Mesodermal cell (in vitro differentiated cells): ENCODE results near the gene NANOGP8.

Source experiments
- H3K27ac ChIP-seq: 2 replicates; pipeline ENCODE4 v1.7.0; 2013; ENCODE audit warnings: mild to moderate bottlenecking, low read depth, low read length, moderate library complexity; ENCODE audit not compliant: severe bottlenecking
- H3K36me3 ChIP-seq: 2 replicates; pipeline ENCODE4 v1.7.1; 2013; ENCODE audit warnings: mild to moderate bottlenecking, low read length, moderate library complexity; ENCODE audit not compliant: control insufficient read depth, insufficient read depth
- H3K4me1 ChIP-seq: one replicate; pipeline ENCODE4 v1.7.1; 2013; ENCODE audit warnings: mild to moderate bottlenecking, low read length; ENCODE audit not compliant: insufficient read depth, control insufficient read depth, poor library complexity, severe bottlenecking
- H3K4me3 ChIP-seq: 2 replicates; pipeline ENCODE4 v1.7.0; 2013; ENCODE audit warnings: low read length, control low read depth, mild to moderate bottlenecking; ENCODE audit not compliant: insufficient read depth, poor library complexity, severe bottlenecking; ENCODE audit errors: extremely low read depth
- H3K9me3 ChIP-seq: 2 replicates; pipeline ENCODE4 v1.7.1; 2013; ENCODE audit warnings: mild to moderate bottlenecking, low read length, moderate library complexity; ENCODE audit not compliant: control insufficient read depth
- WGBS, 2 experiments: methylation state at CpG; one replicate each; pipeline ENCODE4 v1.1.5; 2013; ENCODE audit warnings: missing lambda C conversion rate in 2 of 2; ENCODE audit not compliant: insufficient coverage in 2 of 2; 5-methylcytosine and 5-hydroxymethylcytosine counted together

The NANOGP8 gene

GRCh38 chr15:35078221-35078915 lies 6.7 kb downstream of the NANOGP8 start:
- Histone ChIP-seq H3K36me3 (no peaks in the 10 kb centered on the region), H3K4me3 (no peak overlapping the region), H3K9me3 (peaks cover 8% of the 10 kb centered on the region), H3K27ac (no peak overlapping the region), H3K4me1 (no peaks in the 10 kb centered on the region)
- 6 to 31% methylated on average over 2 to 5 of the region's 6 CpGs for WGBS, 2 experiments

GRCh38 chr15:35071106-35071505 lies 14.0 kb downstream of the NANOGP8 start:
- Histone ChIP-seq H3K4me3 (no peak overlapping the region), H3K27ac (no peak overlapping the region), H3K9me3 (no peaks in the 10 kb centered on the region), H3K36me3 (no peaks in the 10 kb centered on the region), H3K4me1 (no peaks in the 10 kb centered on the region)
- WGBS, 2 experiments, result 92 to 96% methylated on average over 13 of the region's 13 CpGs

GRCh38 chr15:35068846-35069475 lies 16.1 kb downstream of the NANOGP8 start:
- Histone ChIP-seq H3K9me3 (no peaks in the 10 kb centered on the region), H3K4me1 (no peaks in the 10 kb centered on the region), H3K4me3 (no peak overlapping the region), H3K36me3 (no peaks in the 10 kb centered on the region), H3K27ac (no peak overlapping the region)
- 91 to 100% methylated on average over 4 of the region's 6 CpGs for WGBS, 2 experiments

GRCh38 chr15:35067496-35068347 lies 17.4 kb downstream of the NANOGP8 start:
- Histone ChIP-seq H3K4me3 (no peak overlapping the region), H3K27ac (no peak overlapping the region), H3K4me1 (no peaks in the 10 kb centered on the region), H3K36me3 (no peaks in the 10 kb centered on the region), H3K9me3 (no peaks in the 10 kb centered on the region)
- WGBS, 2 experiments, result 83 to 93% methylated on average over 6 of the region's 10 CpGs

- no peaks in the 10 kb centered on the region for H3K4me1 ChIP-seq
- no peaks in the 10 kb centered on the region for H3K9me3 ChIP-seq
- H3K27ac ChIP-seq, result no peak overlapping the region
- H3K36me3 ChIP-seq, result no peaks in the 10 kb centered on the region
- WGBS, 2 experiments, result 80 to 94% methylated on average over 1 to 3 of the region's 4 CpGs
- no peak overlapping the region for H3K4me3 ChIP-seq
These were observed 19.0 kb downstream of the NANOGP8 start for GRCh38 chr15:35066094-35066493.

- Histone ChIP-seq H3K9me3 (no peaks in the 10 kb centered on the region), H3K4me1 (no peaks in the 10 kb centered on the region), H3K27ac (no peak overlapping the region), H3K36me3 (no peaks in the 10 kb centered on the region), H3K4me3 (no peak overlapping the region)
- WGBS, 2 experiments, result 83 to 100% methylated on average over 4 to 6 of the region's 8 CpGs
These were observed 20.4 kb downstream of the NANOGP8 start for GRCh38 chr15:35064576-35065190.

- Histone ChIP-seq H3K27ac (no peak overlapping the region), H3K4me1 (no peaks in the 10 kb centered on the region), H3K4me3 (no peak overlapping the region), H3K36me3 (no peaks in the 10 kb centered on the region), H3K9me3 (no peaks in the 10 kb centered on the region)
- no CpG with 5 or more reads among the region's 1 CpG for WGBS, 2 experiments
These were observed 22.4 kb downstream of the NANOGP8 start for GRCh38 chr15:35062738-35063099.

GRCh38 chr15:35061825-35062737 lies 23.0 kb downstream of the NANOGP8 start:
- Histone ChIP-seq H3K4me3 (no peak overlapping the region), H3K9me3 (no peaks in the 10 kb centered on the region), H3K27ac (no peak overlapping the region), H3K36me3 (no peaks in the 10 kb centered on the region), H3K4me1 (no peaks in the 10 kb centered on the region)
- WGBS, 2 experiments, result 50% methylated on average over 2 to 5 of the region's 6 CpGs

GRCh38 chr15:35061161-35061824 lies 23.8 kb downstream of the NANOGP8 start:
- Histone ChIP-seq H3K9me3 (no peaks in the 10 kb centered on the region), H3K4me3 (no peak overlapping the region), H3K36me3 (no peaks in the 10 kb centered on the region), H3K27ac (no peak overlapping the region), H3K4me1 (no peaks in the 10 kb centered on the region)
- 65 to 76% methylated on average over 9 to 10 of the region's 13 CpGs for WGBS, 2 experiments
